Measurements from ENCODE around the gene SIX2. TPM values are rescaled to one million over a fixed set of nuclear protein-coding genes. Genes with fewer than 3 reads are reported as not detected.

The SIX2 gene
- total RNA-seq, 1 donor from 2014 or later = 13.8 TPM

GRCh38 chr2:45028276-45028675 is 19.0 kb upstream of the SIX2 start:
- Mint-ChIP-seq H3K4me1 (ENCODE audit: unreplicated experiment) (peaks cover 7% of the 10 kb centered on the region), H3K36me3 (no peaks in the 10 kb centered on the region), H3K9me3 (no peaks in the 10 kb centered on the region), H3K27ac (no peak overlapping the region), H3K27me3 (peaks cover 44% of the 10 kb centered on the region), H3K4me3 (no peak overlapping the region)
- no peak for DNase-seq (ENCODE audit: extremely low spot score, unreplicated experiment)
- TF ChIP-seq CTCF (conservative IDR thresholded peaks at IDR 0.05) = no peak

DNA sequence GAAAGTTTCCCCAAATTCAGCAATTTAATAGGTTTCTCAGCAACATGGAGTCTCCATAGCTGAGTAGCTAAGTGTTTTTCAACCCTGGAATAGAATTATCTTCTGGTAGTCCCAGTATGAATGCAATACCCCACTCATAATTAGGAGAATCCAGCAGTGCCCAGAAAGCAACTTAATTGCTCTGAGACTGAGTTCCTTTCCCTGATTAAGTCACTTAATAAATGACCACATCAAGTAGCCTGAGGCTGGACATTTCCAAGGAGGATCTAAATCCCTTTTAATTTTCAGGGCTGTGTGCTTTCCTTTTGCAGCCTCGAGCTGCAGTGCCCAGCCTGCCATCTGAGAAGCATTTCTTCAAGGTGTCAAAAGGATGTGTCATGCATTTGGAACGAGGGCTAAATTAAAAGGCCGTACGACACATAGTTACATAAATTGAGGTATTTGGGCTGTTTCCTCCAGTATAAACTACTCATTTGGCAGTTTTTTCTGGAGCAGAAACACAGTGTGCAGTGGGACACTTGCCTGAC is 17.7 kb upstream of the SIX2 start:
- no peak for DNase-seq (ENCODE audit: extremely low spot score, unreplicated experiment)
- peaks cover 7% of the 10 kb centered on the region for H3K4me1 Mint-ChIP-seq (ENCODE audit: unreplicated experiment)
- no peaks in the 10 kb centered on the region for H3K9me3 Mint-ChIP-seq
- H3K27ac Mint-ChIP-seq = no peak overlapping the region
- no peak for TF ChIP-seq CTCF (conservative IDR thresholded peaks at IDR 0.05)
- H3K4me3 Mint-ChIP-seq = no peak overlapping the region
- H3K36me3 Mint-ChIP-seq = no peaks in the 10 kb centered on the region
- H3K27me3 Mint-ChIP-seq = peaks cover 47% of the 10 kb centered on the region

DNA sequence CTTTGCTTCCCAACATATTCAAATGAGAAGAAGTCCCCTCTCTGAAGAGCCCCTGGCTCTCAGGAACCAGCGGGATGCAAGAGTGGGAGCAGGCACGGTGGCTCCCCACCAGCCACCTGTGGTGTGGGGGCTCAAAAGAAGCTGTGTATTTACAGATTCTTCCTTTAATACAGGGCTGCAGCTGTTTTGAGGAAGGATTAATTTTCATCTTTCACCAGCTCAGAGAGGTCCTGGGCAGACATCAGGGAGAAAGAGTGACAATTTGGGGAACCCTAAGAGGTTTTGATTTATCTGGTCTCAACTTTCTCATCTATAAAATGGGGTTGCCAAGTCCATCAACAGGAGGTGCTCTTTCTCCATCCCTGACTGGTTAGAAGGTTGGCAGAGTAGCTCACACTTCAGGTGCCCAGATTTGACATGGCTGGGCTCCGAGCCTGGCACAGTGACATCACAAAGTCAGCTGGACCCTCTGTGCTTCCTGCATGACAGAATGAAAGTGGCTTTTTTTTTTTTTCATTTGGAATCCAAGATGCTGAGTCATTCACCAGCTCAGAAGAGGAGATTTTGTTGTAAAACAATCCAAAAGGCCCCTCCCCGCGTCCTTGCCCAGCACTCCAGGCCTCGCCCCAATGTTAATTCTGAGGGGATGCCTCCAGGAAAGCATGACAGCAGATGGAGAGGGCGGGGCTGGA is 15.5 kb upstream of the SIX2 start:
- peak overlapping the region; percentile 73 for H3K27ac Mint-ChIP-seq
- TF ChIP-seq CTCF (conservative IDR thresholded peaks at IDR 0.05) = no peak
- H3K36me3 Mint-ChIP-seq = no peaks in the 10 kb centered on the region
- H3K9me3 Mint-ChIP-seq = no peaks in the 10 kb centered on the region
- no peak overlapping the region for H3K4me3 Mint-ChIP-seq
- DNase-seq (ENCODE audit: extremely low spot score, unreplicated experiment) = no peak
- peaks cover 58% of the 10 kb centered on the region for H3K27me3 Mint-ChIP-seq
- peaks cover 7% of the 10 kb centered on the region for H3K4me1 Mint-ChIP-seq (ENCODE audit: unreplicated experiment)

DNA sequence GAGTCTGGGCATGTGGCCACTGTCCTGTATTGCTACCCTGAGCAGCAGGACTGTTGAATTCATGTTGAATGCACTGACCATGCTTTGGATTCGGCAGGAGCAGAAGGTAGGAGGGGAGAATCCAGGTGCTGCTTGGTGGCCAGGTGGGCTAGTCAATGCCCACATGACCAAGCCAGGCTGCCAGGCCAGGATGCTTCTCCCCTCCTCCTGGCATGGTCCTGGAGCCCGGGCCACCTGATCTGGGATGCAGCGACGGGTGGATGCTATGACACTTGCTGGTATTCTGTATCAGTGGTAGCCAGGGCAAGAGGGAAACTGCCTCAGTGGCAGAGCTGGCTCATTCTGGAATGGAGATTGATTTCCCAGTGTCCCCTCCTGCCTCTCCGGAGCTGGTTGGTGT is 14.8 kb upstream of the SIX2 start:
- Mint-ChIP-seq H3K27ac (no peak overlapping the region), H3K27me3 (peaks cover 59% of the 10 kb centered on the region)

DNA sequence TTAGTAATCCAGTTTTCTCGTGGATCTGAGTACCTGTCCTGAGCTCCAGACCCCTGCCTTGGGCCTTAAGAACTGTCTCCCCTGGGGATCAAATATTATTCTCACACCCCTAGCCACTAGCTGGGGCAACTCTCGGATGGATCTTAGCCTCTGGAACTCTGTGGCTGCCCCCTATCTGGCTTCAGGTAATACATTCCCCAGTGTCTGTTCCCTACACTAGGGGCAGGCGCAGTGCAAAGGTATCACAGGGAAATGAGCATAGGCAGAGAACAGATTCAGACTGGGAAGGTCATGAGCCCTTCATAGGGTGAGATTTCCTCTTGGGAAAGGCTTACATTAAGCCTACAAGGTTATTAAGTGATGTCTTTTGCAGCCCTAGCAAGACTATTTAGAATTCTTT is 11.2 kb upstream of the SIX2 start:
- no peak for TF ChIP-seq CTCF (conservative IDR thresholded peaks at IDR 0.05)
- no peak for DNase-seq (ENCODE audit: extremely low spot score, unreplicated experiment)
- Mint-ChIP-seq H3K9me3 (no peaks in the 10 kb centered on the region), H3K36me3 (peaks cover 4% of the 10 kb centered on the region), H3K4me1 (ENCODE audit: unreplicated experiment) (no peaks in the 10 kb centered on the region), H3K27me3 (peaks cover 68% of the 10 kb centered on the region), H3K27ac (no peak overlapping the region), H3K4me3 (no peak overlapping the region)

More for the DNA sequence above, 14.8 kb upstream of the SIX2 start:
- no peaks in the 10 kb centered on the region for H3K36me3 Mint-ChIP-seq
- no peak for DNase-seq (ENCODE audit: extremely low spot score, unreplicated experiment)
- peaks cover 2% of the 10 kb centered on the region for H3K4me1 Mint-ChIP-seq (ENCODE audit: unreplicated experiment)
- H3K4me3 Mint-ChIP-seq = no peak overlapping the region
- TF ChIP-seq CTCF (conservative IDR thresholded peaks at IDR 0.05) = no peak
- H3K9me3 Mint-ChIP-seq = no peaks in the 10 kb centered on the region

Measured in type B pancreatic cell (in vitro differentiated cells).